Spleen (tissue), 11 donors: ENCODE results near the gene ZDHHC5. TPM values are rescaled to one million over a fixed set of nuclear protein-coding genes. Genes with fewer than 3 reads are reported as not detected.
"Not testable (repeated sequence)": the region's sequence is repeated elsewhere in the genome, so short reads cannot be mapped to it uniquely, and the experiment has no call there.

Source experiments
- DNase-seq: peaks from one replicate; pipeline ENCODE4 v3.0.0-alpha.2; 2020
- H3K27ac ChIP-seq, 8 donors: fragments of 200-600 bp; sonication (generic) in 7 of 8; 1 replicate in 4 of 8; 2 replicates in 4 of 8; pipeline versions ENCODE4 v1.5.0 to v1.8.0; 2016 to 2021; ENCODE audit warnings: inconsistent platforms in 4 of 8, mild to moderate bottlenecking in 4 of 8, moderate library complexity in 1 of 8
- H3K27me3 ChIP-seq, 7 donors: fragments of 200-600 bp; sonication (generic) in 6 of 7; replicated peaks in 1 of 7; 1 replicate in 4 of 7; 2 replicates in 3 of 7; pipeline versions ENCODE4 v1.5.0 to v1.8.0; 2016 to 2021; ENCODE audit warnings: inconsistent platforms in 3 of 7, mild to moderate bottlenecking in 1 of 7
- H3K36me3 ChIP-seq, 6 donors: fragments of 200-600 bp; sonication (generic) in 5 of 6; 1 replicate in 4 of 6; 2 replicates in 2 of 6; pipeline versions ENCODE4 v1.5.0 to v1.8.0; 2016 to 2021; ENCODE audit warnings: inconsistent platforms in 2 of 6
- H3K4me1 ChIP-seq, 6 donors: fragments of 200-600 bp; sonication (generic) in 5 of 6; 1 replicate in 3 of 6; 2 replicates in 3 of 6; pipeline versions ENCODE4 v1.5.0 to v1.8.0; 2016 to 2021; ENCODE audit warnings: inconsistent platforms in 3 of 6
- H3K4me3 ChIP-seq, 8 donors: fragments of 200-600 bp; sonication (generic) in 7 of 8; 1 replicate in 4 of 8; 2 replicates in 4 of 8; pipeline versions ENCODE4 v1.5.0 to v1.8.0; 2016 to 2021; ENCODE audit warnings: inconsistent platforms in 4 of 8, mild to moderate bottlenecking in 4 of 8, moderate library complexity in 2 of 8
- H3K9me3 ChIP-seq, 8 donors: fragments of 200-600 bp; sonication (generic) in 7 of 8; 1 replicate in 4 of 8; 2 replicates in 4 of 8; pipeline versions ENCODE4 v1.5.0 to v1.8.0; 2016 to 2021; ENCODE audit warnings: inconsistent platforms in 4 of 8
- CTCF ChIP-seq, 11 experiments: fragments of 200-600 bp in 7 of 11; fragments of 450-650 bp in 4 of 11; sonication (generic) in 4 of 11; IDR thresholded peaks in 8 of 11; conservative IDR thresholded peaks in 3 of 11; 1 replicate in 7 of 11; 2 replicates in 4 of 11; pipeline versions ENCODE4 v1.4.0 to v1.8.0; 2016 to 2021; ENCODE audit warnings: antibody characterized with exemption in 11 of 11, inconsistent platforms in 4 of 11, mild to moderate bottlenecking in 1 of 11
- POLR2A ChIP-seq, 3 donors: fragments of 450-650 bp; IDR thresholded peaks; one replicate each; pipeline ENCODE4 v1.5.1; 2017; ENCODE audit warnings: antibody characterized with exemption in 3 of 3, mild to moderate bottlenecking in 1 of 3
- POLR2AphosphoS5 ChIP-seq, 3 donors: sonication (generic); formaldehyde crosslinking; IDR thresholded peaks; one replicate each; pipeline ENCODE4 v1.5.1; 2017; ENCODE audit warnings: antibody characterized with exemption in 3 of 3
- WGBS, 5 donors: extraction: QIAGEN DNeasy Blood & Tissue Kit in 3 of 5; methylation state at CpG; one replicate each; pipeline versions ENCODE4 v1.1.5 to v1.1.7; 2013 to 2018; 5-methylcytosine and 5-hydroxymethylcytosine counted together
- intact Hi-C: fragments of 100-400 bp; cut with DNase I; formaldehyde crosslinking; loops from one replicate; pipeline ENCODE4 v1.15.0; 2023; ENCODE audit warnings: low total_unique reads
- polyA plus RNA-seq, 3 donors: library from polyadenylated mRNA; stranded (reverse); fragments of 200-250 nt; gene quantifications; one replicate each; pipeline ENCODE4 v1.2.1, GENCODE V29; 2013
- total RNA-seq, 7 donors: library from RNA; depleted of rRNA in 3 of 7; stranded (reverse); fragments of >200 nt in 3 of 7; fragmentation: NEBNext Ultra II Directional in 4 of 7; extraction: Animal tissue kit (Norgen Biotek cat#: 25700) in 4 of 7; gene quantifications; one replicate each; pipeline versions ENCODE4 v1.1.0 to v1.2.1, GENCODE V29; 2016 to 2021
- donor health status: healthy with polysubstance abuse.
- donor health status: DM: no; HTN: no; CAD: no; lungs with moderate emphysema.
- donor health status: DM: no; HTN: no; CAD: no.
- donor health status: Bipolar disorder and iron deficiency.
- donor health status: healthy.
- donor health status: DM: no; HTN: no; CAD: no.
- donor health status: DM: yes; HTN: yes; CAD: no.

The ZDHHC5 gene
- total and polyA plus RNA-seq, 10 donors: 14.0 to 58.0 (median 48.8) TPM

- peaks cover 9 to 100% (median 89%) of the 10 kb centered on the region in 6 donors for H3K36me3 ChIP-seq
- no peak for DNase-seq
- 68 to 83% (median 73%) methylated on average over 3 of the region's 3 CpGs for WGBS, 5 donors
- H3K4me3 ChIP-seq: no peak overlapping the region
- H3K4me1 ChIP-seq: no peaks in the 10 kb centered on the region
- H3K9me3 ChIP-seq: no peaks in the 10 kb centered on the region
- TF ChIP-seq CTCF (IDR thresholded peaks at IDR 0.05 in 8 of 11, conservative IDR thresholded peaks at IDR 0.05 in 3 of 11) (no peak), POLR2A (IDR thresholded peaks at IDR 0.05) (no peak), POLR2AphosphoS5 (IDR thresholded peaks at IDR 0.05) (no peak)
- intact Hi-C loops: no loop called here
- H3K27me3 ChIP-seq: no peaks in the 10 kb centered on the region
- no peak overlapping the region for H3K27ac ChIP-seq
These were observed 32.5 kb downstream of the ZDHHC5 start for GRCh38 chr11:57700425-57700824.

GRCh38 chr11:57703341-57703740 is 35.4 kb downstream of the ZDHHC5 start:
- no peak overlapping the region for H3K27ac ChIP-seq
- WGBS, 5 donors: 92 to 97% (median 95%) methylated on average over 4 of the region's 4 CpGs
- no peak for TF ChIP-seq POLR2A (IDR thresholded peaks at IDR 0.05)
- no peak for TF ChIP-seq POLR2AphosphoS5 (IDR thresholded peaks at IDR 0.05)
- no peak for TF ChIP-seq CTCF (IDR thresholded peaks at IDR 0.05 in 8 of 11, conservative IDR thresholded peaks at IDR 0.05 in 3 of 11)

GRCh38 chr11:57704932-57705331 is 37.0 kb downstream of the ZDHHC5 start:
- peaks cover 0 to 83% (median 45%) of the 10 kb centered on the region in 6 donors for H3K36me3 ChIP-seq
- H3K4me1 ChIP-seq: peaks cover 0 to 21% (median 6%) of the 10 kb centered on the region in 6 donors
- no peaks in the 10 kb centered on the region for H3K9me3 ChIP-seq

More at GRCh38 chr11:57703341-57703740, 35.4 kb downstream of the ZDHHC5 start:
- H3K36me3 ChIP-seq: peaks cover 3 to 86% (median 61%) of the 10 kb centered on the region in 6 donors
- DNase-seq: no peak
- H3K27me3 ChIP-seq: no peaks in the 10 kb centered on the region
- no peak overlapping the region for H3K4me3 ChIP-seq
- intact Hi-C loops: no loop called here
- H3K4me1 ChIP-seq: peaks cover 0 to 5% (median 0%) of the 10 kb centered on the region in 6 donors
- no peaks in the 10 kb centered on the region for H3K9me3 ChIP-seq

GRCh38 chr11:57705432-57705831 is 37.5 kb downstream of the ZDHHC5 start:
- Histone ChIP-seq H3K4me1 (peaks cover 0 to 26% (median 11%) of the 10 kb centered on the region in 6 donors), H3K36me3 (peaks cover 0 to 78% (median 40%) of the 10 kb centered on the region in 6 donors)
- DNase-seq, H3K4me3 ChIP-seq, H3K27ac ChIP-seq, H3K27me3 ChIP-seq, intact Hi-C loops, H3K9me3 ChIP-seq: not testable (repeated sequence)
- 91 to 97% (median 92%) methylated on average over 8 of the region's 8 CpGs for WGBS, 5 donors

More at GRCh38 chr11:57704932-57705331, 37.0 kb downstream of the ZDHHC5 start:
- TF ChIP-seq POLR2AphosphoS5 (IDR thresholded peaks at IDR 0.05) (no peak), CTCF (IDR thresholded peaks at IDR 0.05 in 8 of 11, conservative IDR thresholded peaks at IDR 0.05 in 3 of 11) (no peak), POLR2A (IDR thresholded peaks at IDR 0.05) (no peak)
- 88 to 95% (median 91%) methylated on average over 6 of the region's 6 CpGs for WGBS, 5 donors
- Histone ChIP-seq H3K27me3 (no peaks in the 10 kb centered on the region), H3K27ac (no peak overlapping the region), H3K4me3 (no peak overlapping the region)
- no peak for DNase-seq
- intact Hi-C loops: no loop called here
